Fibroblast of pulmonary artery (primary cell): ENCODE results near the gene ALG6.

Experiments used
- DNase-seq: peaks from one replicate; pipeline ENCODE4 v3.0.0-alpha.2; 2010; ENCODE audit warnings: low read depth
- H3K4me3 ChIP-seq: replicated peaks from 2 replicates; pipeline ENCODE4 v1.5.1; 2011; ENCODE audit warnings: low read depth, mild to moderate bottlenecking, control low read depth, low read length, moderate library complexity
- CTCF ChIP-seq: IDR thresholded peaks from 2 replicates; pipeline ENCODE4 v1.5.1; 2011; ENCODE audit warnings: mild to moderate bottlenecking, control low read depth, low read length, inconsistent platforms; ENCODE audit errors: missing control alignments

The ALG6 gene

DNA sequence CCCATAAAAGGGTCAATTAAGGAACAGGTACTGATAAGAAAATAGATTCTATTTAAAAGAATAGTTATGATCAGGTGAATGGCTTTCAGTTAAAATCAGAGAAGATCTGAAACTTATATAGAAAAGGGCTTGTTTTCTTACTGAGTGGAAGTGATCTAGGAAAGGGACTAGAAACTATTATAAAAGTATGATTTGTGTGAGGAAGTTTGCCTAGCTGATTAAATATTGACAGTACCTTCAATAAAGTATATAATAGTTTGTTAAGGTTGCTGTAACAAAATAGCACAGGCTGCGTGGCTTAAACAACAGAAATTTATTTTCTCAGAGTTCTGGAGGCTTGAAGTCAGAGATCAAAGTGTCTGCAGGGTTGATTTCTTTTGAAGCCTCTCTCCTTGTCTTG is 5.4 kb upstream of the ALG6 start:
- DNase-seq: no peak
- no peak overlapping the region for H3K4me3 ChIP-seq
- no peak for TF ChIP-seq CTCF

- TF ChIP-seq CTCF: no peak
- no peak for DNase-seq
- H3K4me3 ChIP-seq: no peak overlapping the region
Measured at GRCh38 chr1:63362578-63362977, 4.8 kb upstream of the ALG6 start.

- no peak overlapping the region for H3K4me3 ChIP-seq
- TF ChIP-seq CTCF: no peak
- no peak for DNase-seq
Measured at GRCh38 chr1:63363014-63363413, 4.4 kb upstream of the ALG6 start.

DNA sequence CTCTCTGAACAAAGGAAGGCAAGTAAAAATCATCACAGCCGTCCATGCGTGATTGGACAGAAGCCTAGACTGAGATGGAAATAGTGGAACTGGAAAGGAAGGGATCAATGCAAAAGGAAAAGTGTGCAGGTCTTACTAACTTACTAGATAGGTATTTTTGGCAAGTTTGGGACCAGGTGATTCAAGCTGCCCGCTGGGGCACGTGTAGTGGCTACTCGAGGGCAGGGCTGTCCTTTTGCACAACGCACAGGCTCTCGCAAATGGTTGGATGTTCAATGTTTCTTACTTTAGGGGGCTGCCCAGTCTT is 566 bp upstream of the ALG6 start:
- DNase-seq: no peak
- TF ChIP-seq CTCF: no peak
- peak overlapping the region; percentile 50 for H3K4me3 ChIP-seq

DNA sequence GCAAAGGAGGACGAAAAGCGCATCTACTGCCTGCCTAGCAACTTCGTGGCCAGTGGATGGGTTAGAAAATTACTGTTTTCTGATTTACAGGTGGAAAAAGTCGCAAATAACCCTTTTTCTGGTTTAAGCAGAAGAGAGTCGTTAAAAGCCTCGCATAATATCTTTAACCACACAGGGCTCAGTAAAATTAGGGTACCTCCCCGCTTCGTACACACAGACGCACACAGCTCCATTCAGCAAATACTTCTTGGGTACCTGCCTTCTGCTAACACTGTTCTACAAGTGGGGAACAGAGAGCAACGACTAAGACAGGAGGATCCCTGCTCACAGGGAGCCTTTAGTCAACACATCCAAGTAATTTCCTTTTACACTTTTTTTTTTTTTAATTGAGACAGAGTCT is 704 bp downstream of the ALG6 start:
- no peak for TF ChIP-seq CTCF
- DNase-seq: no peak
- H3K4me3 ChIP-seq: peak overlapping the region; percentile 89

DNA sequence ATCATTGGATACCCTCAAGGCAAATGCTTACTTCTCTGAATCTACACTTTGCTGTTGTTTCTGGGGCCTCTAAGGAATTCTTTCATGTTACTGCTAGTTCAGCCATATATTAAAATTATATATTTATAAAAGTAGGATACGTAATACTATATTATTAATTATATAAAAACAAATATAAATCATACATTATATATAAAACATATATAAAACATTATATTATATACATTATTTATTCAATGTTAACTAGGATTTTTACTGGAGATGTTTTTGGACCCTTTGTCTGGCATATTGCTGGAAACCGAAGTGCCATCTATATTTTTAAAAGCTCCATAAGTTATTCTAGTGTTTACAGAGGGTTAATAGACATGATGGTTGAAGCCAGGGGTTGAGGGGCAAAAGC is 12.2 kb downstream of the ALG6 start:
- no peak for TF ChIP-seq CTCF
- DNase-seq: no peak
- no peak overlapping the region for H3K4me3 ChIP-seq

GRCh38 chr1:63381741-63382140 is 14.3 kb downstream of the ALG6 start:
- no peak for TF ChIP-seq CTCF
- no peak for DNase-seq
- H3K4me3 ChIP-seq: no peak overlapping the region
